Heart left ventricle (tissue), 16 donors: ENCODE measurements around the gene NFIA. TPM values are rescaled to one million over a fixed set of nuclear protein-coding genes. Genes with fewer than 3 reads are reported as not detected.

Experiments used
- ATAC-seq, 4 donors: fragments of 200-7000 bp; cut with Tn5 transposase; one replicate each; pipeline ENCODE4 v1.9.1; 2020 to 2022; ENCODE audit warnings: moderate library complexity in 4 of 4, mild to moderate bottlenecking in 3 of 4, moderate number of reproducible peaks in 1 of 4
- DNase-seq, 5 donors: peaks; one replicate each; pipeline ENCODE4 v3.0.0-alpha.2; 2020
- H3K27ac ChIP-seq, 12 donors: fragments of 200-600 bp; sonication (generic) in 4 of 12; one replicate each; pipeline versions ENCODE4 v1.5.0 to v1.8.0; 2016 to 2022; ENCODE audit warnings: mild to moderate bottlenecking in 2 of 12
- H3K27me3 ChIP-seq, 9 donors: fragments of 200-600 bp; sonication (generic) in 2 of 9; one replicate each; pipeline versions ENCODE4 v1.5.1 to v1.8.0; 2016 to 2022; ENCODE audit warnings: mild to moderate bottlenecking in 3 of 9
- H3K36me3 ChIP-seq, 9 donors: fragments of 200-600 bp; sonication (generic) in 2 of 9; one replicate each; pipeline versions ENCODE4 v1.5.0 to v1.8.0; 2018 to 2022; ENCODE audit warnings: mild to moderate bottlenecking in 2 of 9
- H3K4me1 ChIP-seq, 12 donors: fragments of 200-600 bp; sonication (generic) in 4 of 12; one replicate each; pipeline versions ENCODE4 v1.5.0 to v1.8.0; 2016 to 2022; ENCODE audit warnings: mild to moderate bottlenecking in 3 of 12
- H3K4me3 ChIP-seq, 12 donors: fragments of 200-600 bp; sonication (generic) in 4 of 12; one replicate each; pipeline versions ENCODE4 v1.5.0 to v1.8.0; 2017 to 2022; ENCODE audit warnings: mild to moderate bottlenecking in 9 of 12, moderate library complexity in 4 of 12
- H3K9me3 ChIP-seq, 12 donors: fragments of 200-600 bp; sonication (generic) in 4 of 12; one replicate each; pipeline versions ENCODE4 v1.5.0 to v1.8.0; 2016 to 2022; ENCODE audit warnings: mild to moderate bottlenecking in 1 of 12
- CTCF ChIP-seq, 12 donors: fragments of 200-600 bp; sonication (generic) in 4 of 12; IDR thresholded peaks; one replicate each; pipeline versions ENCODE4 v1.5.0 to v1.8.0; 2018 to 2022; ENCODE audit warnings: antibody characterized with exemption in 12 of 12, mild to moderate bottlenecking in 5 of 12
- POLR2A ChIP-seq, 2 donors: fragments of 450-650 bp; IDR thresholded peaks; one replicate each; pipeline ENCODE4 v1.6.1; 2017; ENCODE audit warnings: antibody characterized with exemption in 2 of 2, mild to moderate bottlenecking in 2 of 2, moderate library complexity in 2 of 2
- WGBS, 4 donors: extraction: QIAGEN DNeasy Blood & Tissue Kit in 2 of 4; methylation state at CpG; one replicate each; pipeline versions ENCODE4 v1.1.5 to v1.1.7; 2013 to 2018; 5-methylcytosine and 5-hydroxymethylcytosine counted together
- intact Hi-C, 10 donors: fragments of 100-400 bp; cut with DNase I; formaldehyde crosslinking; loops; one replicate each; pipeline versions ENCODE4 v1.11.1 to v1.14.2; 2022
- polyA plus RNA-seq, 2 donors: library from polyadenylated mRNA; stranded (reverse); fragments of 200-250 nt; gene quantifications; one replicate each; pipeline ENCODE4 v1.2.3, GENCODE V29; 2013
- total RNA-seq, 9 donors: library from RNA; depleted of rRNA in 2 of 9; stranded (reverse); fragments of >200 nt in 2 of 9; fragmentation: NEBNext Ultra II Directional in 3 of 9; extraction: Animal tissue kit (Norgen Biotek cat#: 25700) in 3 of 9; gene quantifications; one replicate each; pipeline versions ENCODE4 v1.1.0 to v1.2.4, GENCODE V29; 2016 to 2023
- donor health status: ischemic (EF 13 %, LVEDD 7.1; RV severe dilation, severe dysfunction).
- donor health status: healthy with polysubstance abuse.
- donor health status: DM: no; HTN: yes; CAD: no.
- donor health status: DM: no; HTN: no; CAD: no.
- donor health status: ischemic (EF 25% LVEDD 6.9; RV normal size, moderate dysfunction).
- donor health status: ischemic (EF 25% LVEDD 5.7; RV mildly dilated, moderate dysfunction).
- donor health status: healthy.
- donor health status: DM: yes; HTN: yes; CAD: no.
- donor health status: ischemic (EF 35%, LVEDD 5.7; RV mildly dilated, moderate dysfunction).
- donor health status: nonischemic (EF 11% LVEDD 7.7; RV severe dilation, severe dysfunction).
- donor health status: DM: yes; HTN: yes; CAD: no.
- donor health status: PGD.
- donor health status: ischemic (EF 29% LVEDD 5.4; RV normal size, mild dysfunction).
- donor health status: nonischemic (EF 23%, LVEDD 6.1; RV moderate dilation, normal function).

NFIA gene
- total and polyA plus RNA-seq, 11 donors, result 12.7 to 121 (median 96.5) TPM

- Histone ChIP-seq H3K36me3 (no peaks in the 10 kb centered on the region), H3K9me3 (peaks cover 0 to 17% (median 7%) of the 10 kb centered on the region in 12 donors), H3K4me3 (no peak overlapping the region), H3K4me1 (peaks cover 2 to 69% (median 38%) of the 10 kb centered on the region in 12 donors), H3K27me3 (no peaks in the 10 kb centered on the region), H3K27ac (peak overlapping the region in 9 of 12 donors; percentile 10 to 35 (median 15))
- 32 to 38% (median 36%) methylated on average over 3 of the region's 3 CpGs for WGBS, 4 donors
- intact Hi-C loops, result no loop called here
- ATAC-seq (peak in 2 of 4 donors; percentile 14 to 39), DNase-seq (no peak)
- TF ChIP-seq CTCF (IDR thresholded peaks at IDR 0.05) (no peak), POLR2A (IDR thresholded peaks at IDR 0.05) (no peak)
Measured at GRCh38 chr1:61104220-61104671, 21.9 kb downstream of the NFIA start.

- Histone ChIP-seq H3K36me3 (no peaks in the 10 kb centered on the region), H3K4me3 (no peak overlapping the region), H3K9me3 (peaks cover 0 to 17% (median 7%) of the 10 kb centered on the region in 12 donors), H3K4me1 (peaks cover 11 to 77% (median 51%) of the 10 kb centered on the region in 12 donors), H3K27ac (no peak overlapping the region), H3K27me3 (no peaks in the 10 kb centered on the region)
- DNase-seq (no peak), ATAC-seq (no peak)
- intact Hi-C loops, result no loop called here
- WGBS, 4 donors, result 97 to 100% (median 97%) methylated on average over 1 of the region's 1 CpG
- no peak for TF ChIP-seq CTCF (IDR thresholded peaks at IDR 0.05)
- TF ChIP-seq POLR2A (IDR thresholded peaks at IDR 0.05), result no peak
Measured at GRCh38 chr1:61107638-61108037, 25.3 kb downstream of the NFIA start.

GRCh38 chr1:61109158-61109557 is 26.8 kb downstream of the NFIA start:
- H3K36me3 ChIP-seq, result no peaks in the 10 kb centered on the region
- no peak for ATAC-seq
- H3K4me1 ChIP-seq, result peaks cover 9 to 63% (median 37%) of the 10 kb centered on the region in 12 donors
- intact Hi-C loops, result no loop called here
- no peak for TF ChIP-seq CTCF (IDR thresholded peaks at IDR 0.05)
- TF ChIP-seq POLR2A (IDR thresholded peaks at IDR 0.05), result no peak
- no peaks in the 10 kb centered on the region for H3K27me3 ChIP-seq
- H3K9me3 ChIP-seq, result peaks cover 0 to 17% (median 7%) of the 10 kb centered on the region in 12 donors
- 57 to 72% (median 65%) methylated on average over 1 of the region's 1 CpG for WGBS, 4 donors
- no peak overlapping the region for H3K4me3 ChIP-seq
- no peak for DNase-seq
- no peak overlapping the region for H3K27ac ChIP-seq

- ATAC-seq (no peak), DNase-seq (no peak)
- H3K9me3 ChIP-seq, result peaks cover 0 to 17% (median 7%) of the 10 kb centered on the region in 12 donors
- intact Hi-C loops, result no loop called here
- H3K4me3 ChIP-seq, result no peak overlapping the region
- H3K27ac ChIP-seq, result peak overlapping the region in 1 of 12 donors; percentile 71
- no peaks in the 10 kb centered on the region for H3K36me3 ChIP-seq
- no peak for TF ChIP-seq CTCF (IDR thresholded peaks at IDR 0.05)
- no peaks in the 10 kb centered on the region for H3K27me3 ChIP-seq
- peaks cover 9 to 62% (median 35%) of the 10 kb centered on the region in 12 donors for H3K4me1 ChIP-seq
Measured at GRCh38 chr1:61109910-61110309, 27.5 kb downstream of the NFIA start.
